OCI-LY7 (cell line): ENCODE results near the gene SLC29A2. TPM values are rescaled to one million over a fixed set of nuclear protein-coding genes. Genes with fewer than 3 reads are reported as not detected.

Experiments
- BruUV-seq: library from RNA; stranded (reverse); fragments of 400-500 nt; replicated peaks from 2 replicates; lab custom pipeline; 2021; lab: Mats Ljungman, UMichigan
- CTCF ChIA-PET: fragments of 300-600 bp; sonication (Branson Sonifier 250); formaldehyde crosslinking; loops from one replicate; lab custom pipeline; 2022; ENCODE audit warnings: antibody characterized with exemption; ENCODE audit not compliant: unreplicated experiment; lab: Charles Lee
- POLR2A ChIA-PET: fragments of 300-600 bp; sonication (Branson Sonifier 250); formaldehyde crosslinking; loops from one replicate; lab custom pipeline; 2022; ENCODE audit warnings: antibody characterized with exemption; lab: Charles Lee
- DNase-seq: peaks from one replicate; pipeline ENCODE4 v3.0.0-alpha.2; 2015; ENCODE audit warnings: low spot score
- H2AFZ ChIP-seq: fragments of 200-600 bp; sonication (generic), shearing (Covaris generic); 2 replicates; pipeline ENCODE4 v1.6.1; 2014; ENCODE audit warnings: mild to moderate bottlenecking, antibody characterized with exemption, low read length, moderate library complexity
- H3K27ac ChIP-seq: fragments of 200-600 bp; sonication (generic); 2 replicates; pipeline ENCODE4 v1.5.1; 2014; ENCODE audit warnings: mixed run types, low read depth, mild to moderate bottlenecking, moderate library complexity, low read length, inconsistent platforms; ENCODE audit not compliant: poor library complexity, severe bottlenecking
- H3K36me3 ChIP-seq: fragments of 200-600 bp; sonication (generic); 2 replicates; pipeline ENCODE4 v1.6.1; 2014; ENCODE audit warnings: mild to moderate bottlenecking, antibody characterized with exemption, low read length, moderate library complexity, mixed read lengths; ENCODE audit not compliant: insufficient read depth
- H3K4me1 ChIP-seq: fragments of 200-600 bp; sonication (generic); 2 replicates; pipeline ENCODE4 v1.5.1; 2014; ENCODE audit warnings: mild to moderate bottlenecking, low read length; ENCODE audit not compliant: insufficient read depth, poor library complexity, severe bottlenecking
- H3K4me2 ChIP-seq: fragments of 200-600 bp; sonication (generic); 2 replicates; pipeline ENCODE4 v1.6.1; 2014; ENCODE audit warnings: mild to moderate bottlenecking, low read length
- H3K4me3 ChIP-seq: fragments of 200-600 bp; sonication (generic); 2 replicates; pipeline ENCODE4 v1.5.1; 2014; ENCODE audit warnings: mild to moderate bottlenecking, low read depth, low read length; ENCODE audit not compliant: poor library complexity, severe bottlenecking
- H3K79me2 ChIP-seq: fragments of 200-600 bp; sonication (generic); 2 replicates; pipeline ENCODE4 v1.6.1; 2016; ENCODE audit warnings: low read depth, mild to moderate bottlenecking, low read length, moderate library complexity, mixed read lengths; ENCODE audit not compliant: insufficient read depth
- H3K9me2 ChIP-seq: fragments of 200-600 bp; sonication (generic); 2 replicates; pipeline ENCODE4 v1.6.1; 2016; ENCODE audit warnings: mild to moderate bottlenecking, low read length, mixed read lengths; ENCODE audit not compliant: insufficient read depth
- H3K9me3 ChIP-seq: fragments of 200-600 bp; sonication (generic); 2 replicates; pipeline ENCODE4 v1.6.1; 2014; ENCODE audit warnings: mild to moderate bottlenecking, mixed run types, low read length, mixed read lengths
- H4K20me1 ChIP-seq: fragments of 200-600 bp; sonication (generic); 2 replicates; pipeline ENCODE4 v1.6.1; 2014; ENCODE audit warnings: mild to moderate bottlenecking, antibody characterized with exemption, low read length, moderate library complexity, mixed read lengths; ENCODE audit not compliant: insufficient read depth
- EZH2phosphoT487 ChIP-seq: fragments of 200-600 bp; sonication (generic); IDR thresholded peaks from 2 replicates; pipeline ENCODE4 v1.6.1; 2018; ENCODE audit warnings: low read depth, borderline replicate concordance, mild to moderate bottlenecking, mixed run types, antibody characterized with exemption, low read length, moderate library complexity, mixed read lengths
- intact Hi-C: fragments of 100-400 bp; cut with micrococcal nuclease; formaldehyde crosslinking; loops from one replicate; pipeline ENCODE4 v1.10.0; 2022; ENCODE audit not compliant: unreplicated experiment
- total RNA-seq, 2 experiments: library from RNA; depleted of rRNA in 1 of 2; stranded (reverse); fragments of >200 nt in 1 of 2; shearing (Covaris generic) in 1 of 2; gene quantifications; 2 replicates each; pipeline ENCODE4 v1.2.3, GENCODE V29; 2014 to 2022
- TF ChIP-seq, protein P1 (sequence below): fragments of 200-600 bp; sonication (generic); conservative IDR thresholded peaks from 2 replicates; pipeline ENCODE4 v1.5.1; 2014; ENCODE audit warnings: mild to moderate bottlenecking, antibody characterized with exemption, low read length, moderate library complexity, mixed read lengths

Gene SLC29A2
- total RNA-seq, 2 experiments from 2014 or later, result 33.6 to 56.4 TPM

DNA sequence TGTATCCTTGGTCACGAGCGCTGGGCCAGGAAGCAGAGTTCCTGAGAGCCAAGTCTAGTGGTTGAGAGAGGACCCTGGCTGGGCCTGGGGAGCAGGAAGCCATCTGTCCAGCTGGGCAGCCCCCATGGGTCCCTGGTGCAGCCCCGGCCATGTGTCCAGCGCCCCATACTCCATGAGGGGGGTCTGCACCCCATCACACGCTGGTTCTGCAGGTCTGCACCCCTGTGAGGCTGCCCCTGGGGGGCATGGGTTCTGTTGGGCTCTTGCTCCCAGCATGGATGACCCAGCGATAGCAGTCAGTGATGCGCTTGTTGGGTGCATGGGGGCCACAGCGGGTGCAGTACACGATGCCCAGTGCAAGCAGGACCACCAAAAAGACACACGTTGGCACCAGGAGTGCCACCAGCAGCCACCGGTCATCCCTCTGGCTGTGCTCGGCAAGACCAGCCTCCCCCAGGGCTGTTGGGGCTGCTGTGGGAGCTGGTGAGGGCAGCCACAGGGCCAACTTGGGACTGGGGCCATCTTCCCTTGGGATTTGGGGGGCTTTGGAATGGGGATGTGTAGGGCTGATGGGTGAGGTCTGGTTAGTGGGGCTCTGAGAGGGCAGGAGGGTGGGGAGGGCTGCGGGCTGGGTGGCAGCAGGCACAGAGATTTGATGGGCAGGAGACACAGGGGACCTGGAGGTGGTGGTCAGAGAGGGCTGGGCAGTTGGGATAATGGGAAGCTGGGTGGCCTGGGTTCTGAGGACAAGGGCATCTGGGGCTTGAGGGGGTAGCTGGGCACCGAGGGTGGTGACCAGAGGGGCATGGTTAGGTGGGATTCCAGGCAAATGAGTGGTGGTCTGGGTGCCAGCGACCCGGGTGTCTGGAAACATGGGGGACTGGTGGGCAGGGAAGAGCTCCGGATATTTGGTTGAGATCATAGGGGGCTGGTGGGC is 56.7 kb downstream of the SLC29A2 start:
- DNase-seq, result no peak
- Histone ChIP-seq H2AFZ (no peak overlapping the region), H3K4me1 (peaks cover 42% of the 10 kb centered on the region), H3K27ac (no peak overlapping the region), H3K36me3 (no peaks in the 10 kb centered on the region), H3K79me2 (no peaks in the 10 kb centered on the region), H3K9me2 (no peaks in the 10 kb centered on the region), H3K9me3 (no peaks in the 10 kb centered on the region), H4K20me1 (no peaks in the 10 kb centered on the region), H3K4me2 (no peak overlapping the region), H3K4me3 (no peak overlapping the region)
- ChIA-PET POLR2A (no interaction called here), CTCF (no interaction called here)
- TF ChIP-seq, protein P1, sequence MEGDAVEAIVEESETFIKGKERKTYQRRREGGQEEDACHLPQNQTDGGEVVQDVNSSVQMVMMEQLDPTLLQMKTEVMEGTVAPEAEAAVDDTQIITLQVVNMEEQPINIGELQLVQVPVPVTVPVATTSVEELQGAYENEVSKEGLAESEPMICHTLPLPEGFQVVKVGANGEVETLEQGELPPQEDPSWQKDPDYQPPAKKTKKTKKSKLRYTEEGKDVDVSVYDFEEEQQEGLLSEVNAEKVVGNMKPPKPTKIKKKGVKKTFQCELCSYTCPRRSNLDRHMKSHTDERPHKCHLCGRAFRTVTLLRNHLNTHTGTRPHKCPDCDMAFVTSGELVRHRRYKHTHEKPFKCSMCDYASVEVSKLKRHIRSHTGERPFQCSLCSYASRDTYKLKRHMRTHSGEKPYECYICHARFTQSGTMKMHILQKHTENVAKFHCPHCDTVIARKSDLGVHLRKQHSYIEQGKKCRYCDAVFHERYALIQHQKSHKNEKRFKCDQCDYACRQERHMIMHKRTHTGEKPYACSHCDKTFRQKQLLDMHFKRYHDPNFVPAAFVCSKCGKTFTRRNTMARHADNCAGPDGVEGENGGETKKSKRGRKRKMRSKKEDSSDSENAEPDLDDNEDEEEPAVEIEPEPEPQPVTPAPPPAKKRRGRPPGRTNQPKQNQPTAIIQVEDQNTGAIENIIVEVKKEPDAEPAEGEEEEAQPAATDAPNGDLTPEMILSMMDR, result no peak
- no peak for TF ChIP-seq EZH2phosphoT487
- no TSS peak for BruUV-seq
- intact Hi-C loops, result loop anchor here (5.0 kb wide), 1 partner anchor 32 kb away; the partner anchor contains the start of genes B4GAT1 and BRMS1

DNA sequence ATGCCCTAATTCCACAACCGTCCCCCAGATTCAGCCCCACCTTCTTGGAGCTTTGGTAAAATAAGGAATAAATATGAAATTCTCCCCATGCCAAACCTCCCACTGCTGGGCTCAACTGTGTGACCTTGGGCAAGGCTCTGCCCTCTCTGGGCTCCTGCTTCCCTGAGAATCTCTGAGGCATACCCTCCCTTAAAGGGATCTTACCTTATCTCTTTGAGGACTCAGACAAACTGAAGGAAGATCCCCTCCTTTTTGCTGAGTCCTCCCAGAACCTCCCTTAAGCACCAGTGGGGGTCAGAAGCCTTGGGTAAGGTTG is 57.4 kb downstream of the SLC29A2 start:
- intact Hi-C loops, result loop anchor here (5.0 kb wide), 1 partner anchor 33 kb away; the partner anchor contains the start of genes B4GAT1 and BRMS1
- ChIA-PET POLR2A (no interaction called here), CTCF (no interaction called here)
- no TSS peak for BruUV-seq
- no peaks in the 10 kb centered on the region for H3K9me2 ChIP-seq
- H3K9me3 ChIP-seq, result no peaks in the 10 kb centered on the region
- no peak for DNase-seq
- TF ChIP-seq, protein P1, result no peak
- no peak for TF ChIP-seq EZH2phosphoT487
- H4K20me1 ChIP-seq, result no peaks in the 10 kb centered on the region
- no peak overlapping the region for H3K27ac ChIP-seq
- H3K4me3 ChIP-seq, result no peak overlapping the region
- H3K79me2 ChIP-seq, result no peaks in the 10 kb centered on the region
- H3K4me2 ChIP-seq, result no peak overlapping the region
- H3K4me1 ChIP-seq, result peaks cover 39% of the 10 kb centered on the region
- H3K36me3 ChIP-seq, result no peaks in the 10 kb centered on the region
- H2AFZ ChIP-seq, result no peak overlapping the region
